Right hindlimb (tissue), 1 donor: Measurements from ENCODE around the gene LPXN.

Source experiments
- DNase-seq: peaks from one replicate; pipeline ENCODE4 v3.0.0-alpha.2; 2018

Gene LPXN

GRCh38 chr11:58575377-58576020 lies at the start of gene LPXN:
TSS of gene LPXN (minus strand) at chr11:58575856. CDS start at chr11:58575772, 84 bp downstream.
- no peak for DNase-seq

GRCh38 chr11:58625086-58625485 lies 49.4 kb upstream of the LPXN start:
- DNase-seq: no peak

GRCh38 chr11:58622344-58622743 lies 46.7 kb upstream of the LPXN start, which contains the start of gene CNTF:
TSS of gene CNTF (plus strand) at chr11:58622665. CDS start at chr11:58622753, 88 bp downstream.
- DNase-seq: no peak

- no peak for DNase-seq
Measured at GRCh38 chr11:58621586-58622262, 46.1 kb upstream of the LPXN start.

GRCh38 chr11:58617976-58618557 lies 42.4 kb upstream of the LPXN start:
- DNase-seq: no peak

- no peak for DNase-seq
Measured at GRCh38 chr11:58616594-58616993, 40.9 kb upstream of the LPXN start.

GRCh38 chr11:58615559-58615958 lies 39.9 kb upstream of the LPXN start:
- no peak for DNase-seq

- no peak for DNase-seq
Measured at GRCh38 chr11:58613228-58613627, 37.6 kb upstream of the LPXN start.

GRCh38 chr11:58609723-58610122 lies 34.1 kb upstream of the LPXN start:
- DNase-seq: no peak

GRCh38 chr11:58608331-58608730 lies 32.7 kb upstream of the LPXN start:
- DNase-seq: no peak

- DNase-seq: no peak
Measured at GRCh38 chr11:58606930-58607714, 31.5 kb upstream of the LPXN start.

- no peak for DNase-seq
Measured at GRCh38 chr11:58600510-58600909, 24.9 kb upstream of the LPXN start.

GRCh38 chr11:58597486-58598144 lies 22.0 kb upstream of the LPXN start:
- no peak for DNase-seq

GRCh38 chr11:58596621-58597020 lies 21.0 kb upstream of the LPXN start:
- no peak for DNase-seq

- no peak for DNase-seq
Measured at GRCh38 chr11:58594826-58595225, 19.2 kb upstream of the LPXN start.

GRCh38 chr11:58592760-58593472 lies 17.3 kb upstream of the LPXN start:
- no peak for DNase-seq

- no peak for DNase-seq
Measured at GRCh38 chr11:58591659-58592058, 16.0 kb upstream of the LPXN start.

- DNase-seq: no peak
Measured at GRCh38 chr11:58586998-58587397, 11.3 kb upstream of the LPXN start.

GRCh38 chr11:58582437-58582836 lies 6.8 kb upstream of the LPXN start:
- no peak for DNase-seq

- no peak for DNase-seq
Measured at GRCh38 chr11:58580311-58580710, 4.7 kb upstream of the LPXN start.

GRCh38 chr11:58579192-58580129 lies 3.8 kb upstream of the LPXN start:
- peak; percentile 95 for DNase-seq
